ENCODE results near the gene TSPAN15.

The TSPAN15 gene

DNA sequence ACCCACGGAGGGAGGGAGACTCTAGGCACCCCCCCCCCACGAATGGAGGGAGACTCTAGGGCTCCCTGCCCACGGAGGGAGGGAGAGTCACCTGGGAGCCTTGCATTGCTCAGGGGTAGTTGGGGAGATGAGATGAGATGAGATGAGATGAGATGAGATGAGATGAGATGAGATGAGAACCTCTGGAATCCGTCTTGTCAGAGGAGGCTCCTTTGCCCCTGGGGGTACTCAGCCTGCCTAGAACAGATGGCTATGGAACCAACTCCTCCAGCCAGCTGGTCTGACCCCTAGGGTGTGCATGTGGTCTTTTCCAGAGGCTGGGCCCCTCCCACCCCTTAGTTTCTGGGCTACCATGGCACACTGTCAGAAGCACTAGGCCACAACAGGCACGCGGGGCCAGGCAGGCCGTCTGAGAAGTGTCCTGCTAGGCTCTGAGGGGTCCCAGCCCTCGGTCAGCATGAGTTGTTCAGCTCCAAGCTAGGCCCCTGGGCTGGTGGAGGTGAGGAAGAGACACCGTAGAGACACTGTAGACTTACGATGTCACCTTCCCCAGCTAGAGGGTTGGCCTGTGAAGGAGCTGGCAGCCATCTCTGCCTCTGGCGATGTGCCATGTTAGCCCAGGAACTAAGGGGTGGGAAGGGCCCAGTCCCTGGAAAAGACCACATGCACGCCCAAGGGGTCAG is 8.8 kb downstream of the TSPAN15 start:
- TF ChIP-seq, protein P1, sequence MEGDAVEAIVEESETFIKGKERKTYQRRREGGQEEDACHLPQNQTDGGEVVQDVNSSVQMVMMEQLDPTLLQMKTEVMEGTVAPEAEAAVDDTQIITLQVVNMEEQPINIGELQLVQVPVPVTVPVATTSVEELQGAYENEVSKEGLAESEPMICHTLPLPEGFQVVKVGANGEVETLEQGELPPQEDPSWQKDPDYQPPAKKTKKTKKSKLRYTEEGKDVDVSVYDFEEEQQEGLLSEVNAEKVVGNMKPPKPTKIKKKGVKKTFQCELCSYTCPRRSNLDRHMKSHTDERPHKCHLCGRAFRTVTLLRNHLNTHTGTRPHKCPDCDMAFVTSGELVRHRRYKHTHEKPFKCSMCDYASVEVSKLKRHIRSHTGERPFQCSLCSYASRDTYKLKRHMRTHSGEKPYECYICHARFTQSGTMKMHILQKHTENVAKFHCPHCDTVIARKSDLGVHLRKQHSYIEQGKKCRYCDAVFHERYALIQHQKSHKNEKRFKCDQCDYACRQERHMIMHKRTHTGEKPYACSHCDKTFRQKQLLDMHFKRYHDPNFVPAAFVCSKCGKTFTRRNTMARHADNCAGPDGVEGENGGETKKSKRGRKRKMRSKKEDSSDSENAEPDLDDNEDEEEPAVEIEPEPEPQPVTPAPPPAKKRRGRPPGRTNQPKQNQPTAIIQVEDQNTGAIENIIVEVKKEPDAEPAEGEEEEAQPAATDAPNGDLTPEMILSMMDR (conservative IDR thresholded peaks at IDR 0.05; ENCODE audit: low read length) = no peak
- H3K4me3 ChIP-seq (ENCODE audit: low read length) = no peak overlapping the region
- no peak for DNase-seq (ENCODE audit: low read depth)

DNA sequence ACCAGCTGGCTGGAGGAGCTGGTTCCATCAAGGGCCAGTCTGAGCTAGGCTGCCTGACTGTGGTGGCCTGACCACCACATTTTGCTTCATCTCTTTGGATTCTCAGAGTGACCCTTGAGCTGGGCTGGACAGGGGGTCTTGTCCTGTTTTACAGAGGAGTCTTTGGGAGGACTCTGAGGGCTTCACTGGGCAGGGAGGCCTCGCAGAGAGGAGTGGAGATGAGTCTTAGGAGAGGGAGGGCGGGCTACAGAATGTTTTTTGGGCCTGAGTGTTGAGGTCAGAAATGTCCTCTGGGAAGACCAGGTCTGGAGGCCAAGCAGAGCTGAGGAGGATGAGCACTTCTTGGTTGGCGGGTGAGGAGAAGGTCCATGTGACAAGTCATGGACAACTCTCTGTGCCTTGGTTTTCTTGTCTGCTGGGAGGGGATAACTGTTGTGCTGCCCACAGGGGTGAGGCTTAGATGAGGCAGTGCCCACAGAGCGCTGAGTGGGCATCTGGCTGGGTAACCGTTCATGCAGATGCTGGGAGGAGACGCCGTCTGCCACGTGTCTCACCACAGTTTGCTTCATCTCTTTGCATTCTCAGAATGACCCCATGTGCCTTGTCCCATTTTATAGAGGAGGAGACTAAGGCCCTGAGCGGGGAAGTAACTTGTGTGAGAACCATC is 9.4 kb downstream of the TSPAN15 start:
- TF ChIP-seq, protein P1 (conservative IDR thresholded peaks at IDR 0.05; ENCODE audit: low read length) = no peak
- no peak overlapping the region for H3K4me3 ChIP-seq (ENCODE audit: low read length)
- no peak for DNase-seq (ENCODE audit: low read depth)

DNA sequence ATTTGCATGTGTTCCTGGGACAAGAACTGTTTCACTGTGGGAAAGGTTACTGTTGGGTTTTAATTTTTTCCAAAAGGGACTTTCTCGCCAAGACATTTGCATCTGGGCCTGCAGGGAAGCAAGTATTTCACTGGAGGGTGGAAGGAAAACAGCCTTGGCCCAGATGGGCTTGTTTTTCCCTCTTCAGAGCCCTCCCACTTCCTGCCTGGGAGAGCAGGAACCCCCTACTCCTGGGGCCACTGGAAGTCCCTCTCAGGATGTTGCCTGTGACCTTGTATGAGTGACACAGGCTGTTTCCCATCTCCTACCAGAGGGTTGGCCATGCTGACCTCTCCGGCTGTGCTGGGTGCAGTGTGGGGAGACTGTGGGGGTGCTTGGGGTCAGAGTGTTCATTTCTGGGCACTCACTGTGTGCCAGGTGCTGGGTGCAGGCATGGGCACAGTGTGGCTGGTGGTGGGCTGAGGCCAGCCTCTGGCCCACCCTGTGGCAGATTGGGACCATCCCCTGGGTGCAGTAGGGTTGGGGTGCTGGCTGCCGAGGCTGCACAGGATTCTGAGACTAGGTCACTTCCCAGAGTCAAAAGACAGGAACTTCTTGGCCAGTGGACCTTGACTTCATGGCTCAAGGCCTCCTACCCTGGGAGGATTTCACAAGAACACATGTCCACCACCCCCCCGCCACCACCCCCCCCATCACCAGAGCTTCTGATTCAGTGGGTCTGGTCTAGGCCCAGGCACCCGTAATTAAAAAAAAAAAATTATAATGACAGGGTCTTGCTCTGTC is 10.2 kb downstream of the TSPAN15 start:
- TF ChIP-seq, protein P1 (conservative IDR thresholded peaks at IDR 0.05; ENCODE audit: low read length) = no peak
- DNase-seq (ENCODE audit: low read depth) = no peak
- H3K4me3 ChIP-seq (ENCODE audit: low read length) = no peak overlapping the region

DNA sequence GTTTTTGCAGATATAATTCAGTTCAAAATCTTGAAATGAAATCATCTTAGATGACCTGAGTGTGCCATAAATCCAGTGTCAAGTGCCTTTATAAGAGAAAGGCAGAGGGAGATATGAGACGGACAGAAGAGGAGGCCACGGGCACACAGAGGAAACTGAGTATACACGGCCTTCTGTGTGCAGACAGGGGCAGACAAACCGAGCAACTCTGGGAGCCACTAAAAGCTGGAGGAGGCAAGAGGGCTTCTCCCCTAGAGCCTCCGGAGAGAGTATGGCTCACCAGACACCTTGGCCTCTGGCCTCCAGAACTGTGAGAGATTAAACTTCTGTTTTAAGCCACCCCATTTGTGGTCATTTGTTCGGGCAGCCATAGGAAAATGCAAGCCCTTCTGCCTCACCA is 12.6 kb downstream of the TSPAN15 start:
- TF ChIP-seq, protein P1 (conservative IDR thresholded peaks at IDR 0.05; ENCODE audit: low read length) = no peak
- DNase-seq (ENCODE audit: low read depth) = no peak
- H3K4me3 ChIP-seq (ENCODE audit: low read length) = no peak overlapping the region

DNA sequence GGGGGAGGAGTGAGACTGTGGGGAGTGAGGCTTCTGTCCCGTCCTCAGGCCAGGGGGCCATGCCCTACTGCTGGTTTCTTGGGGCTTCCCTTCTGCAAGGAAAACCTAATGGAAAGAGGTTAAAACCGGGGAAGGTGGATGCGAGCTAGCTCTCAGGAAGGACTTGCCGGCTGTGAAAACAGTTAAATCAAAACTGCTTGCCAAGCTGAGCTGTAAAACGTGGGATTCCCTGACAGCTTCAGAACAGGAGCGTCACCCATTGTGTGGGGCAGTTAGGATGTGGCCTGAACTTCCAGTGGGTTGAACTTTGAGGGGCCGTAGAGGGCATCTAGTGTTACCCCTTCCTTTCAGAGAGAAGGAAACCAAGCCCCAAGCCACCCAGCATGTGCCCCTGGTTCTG is 13.1 kb downstream of the TSPAN15 start:
- DNase-seq (ENCODE audit: low read depth) = no peak
- TF ChIP-seq, protein P1 (conservative IDR thresholded peaks at IDR 0.05; ENCODE audit: low read length) = no peak
- H3K4me3 ChIP-seq (ENCODE audit: low read length) = no peak overlapping the region

DNA sequence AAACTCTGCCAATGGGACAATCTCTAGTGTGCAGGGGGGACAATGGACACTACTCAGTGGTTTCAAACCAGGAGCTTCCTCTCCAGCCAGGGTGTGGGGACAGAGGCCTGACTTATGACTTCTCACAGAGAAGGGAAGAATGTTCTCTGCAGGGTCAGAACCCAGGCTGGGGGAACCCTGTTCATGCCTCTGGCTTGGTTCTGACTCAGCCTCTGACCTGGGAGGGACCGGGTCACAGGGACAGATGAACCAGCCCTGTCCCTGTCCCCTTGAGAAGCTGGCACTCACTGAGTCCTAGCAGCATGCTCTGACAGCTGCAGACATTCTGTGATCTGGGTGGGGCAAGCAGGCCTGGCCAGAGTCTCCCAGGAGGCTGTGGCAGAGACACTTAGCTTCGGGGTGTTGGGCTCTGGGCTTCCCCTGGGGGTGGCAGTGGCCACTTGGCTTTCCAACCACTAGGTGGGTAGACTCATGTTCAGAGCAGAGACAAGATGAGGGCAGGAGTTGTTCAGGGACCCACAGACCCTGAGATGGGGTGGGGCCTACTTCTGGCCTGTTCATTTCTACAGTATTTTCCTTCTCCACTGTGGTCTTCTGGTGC is 13.6 kb downstream of the TSPAN15 start:
- TF ChIP-seq, protein P1 (conservative IDR thresholded peaks at IDR 0.05; ENCODE audit: low read length) = no peak
- no peak for DNase-seq (ENCODE audit: low read depth)
- H3K4me3 ChIP-seq (ENCODE audit: low read length) = no peak overlapping the region
